ENCODE results near the gene ARHGAP24. TPM values are rescaled to one million over a fixed set of nuclear protein-coding genes. Genes with fewer than 3 reads are reported as not detected.

Gene ARHGAP24
- total and polyA plus RNA-seq, 8 donors = 22.0 to 35.0 (median 25.8) TPM

GRCh38 chr4:85789241-85789640 is 314.3 kb downstream of the ARHGAP24 start:
- H3K9me3 ChIP-seq = no peaks in the 10 kb centered on the region

GRCh38 chr4:85790582-85790981 is 315.6 kb downstream of the ARHGAP24 start:
- Histone ChIP-seq H3K4me1 (peaks cover 0 to 16% of the 10 kb centered on the region in 2 donors), H3K36me3 (no peaks in the 10 kb centered on the region), H3K4me3 (no peak overlapping the region), H3K27me3 (no peaks in the 10 kb centered on the region), H3K27ac (no peak overlapping the region), H3K9me3 (no peaks in the 10 kb centered on the region)
- intact Hi-C loops (cut with DNase I) = no loop called here
- TF ChIP-seq CTCF (IDR thresholded peaks at IDR 0.05) = no peak
- ATAC-seq (peak; percentile 44), DNase-seq (peak in 1 of 4 donors; percentile 49)

More at GRCh38 chr4:85789241-85789640, 314.3 kb downstream of the ARHGAP24 start:
- Histone ChIP-seq H3K4me3 (no peak overlapping the region), H3K36me3 (no peaks in the 10 kb centered on the region), H3K4me1 (peaks cover 2 to 16% of the 10 kb centered on the region in 2 donors), H3K27me3 (no peaks in the 10 kb centered on the region), H3K27ac (no peak overlapping the region)
- ATAC-seq = no peak
- TF ChIP-seq CTCF (IDR thresholded peaks at IDR 0.05) = no peak
- intact Hi-C loops (cut with DNase I) = no loop called here
- DNase-seq = no peak

- Histone ChIP-seq H3K9me3 (no peaks in the 10 kb centered on the region), H3K36me3 (no peaks in the 10 kb centered on the region), H3K4me3 (no peak overlapping the region), H3K27ac (no peak overlapping the region), H3K27me3 (no peaks in the 10 kb centered on the region), H3K4me1 (peaks cover 0 to 16% of the 10 kb centered on the region in 2 donors)
- TF ChIP-seq CTCF (IDR thresholded peaks at IDR 0.05) = no peak
- ATAC-seq (no peak), DNase-seq (no peak)
- intact Hi-C loops (cut with DNase I) = no loop called here
Measured at GRCh38 chr4:85792376-85793232, 317.7 kb downstream of the ARHGAP24 start.

- no peak overlapping the region for H3K4me3 ChIP-seq
- no peak for DNase-seq
- no peaks in the 10 kb centered on the region for H3K9me3 ChIP-seq
- H3K27me3 ChIP-seq = no peaks in the 10 kb centered on the region
- no peak for TF ChIP-seq CTCF (IDR thresholded peaks at IDR 0.05)
- no peaks in the 10 kb centered on the region for H3K36me3 ChIP-seq
- no peak for ATAC-seq
- H3K4me1 ChIP-seq = peaks cover 0 to 18% of the 10 kb centered on the region in 2 donors
- H3K27ac ChIP-seq = no peak overlapping the region
- intact Hi-C loops (cut with DNase I) = no loop called here
Measured at GRCh38 chr4:85793233-85793585, 318.3 kb downstream of the ARHGAP24 start.

- Histone ChIP-seq H3K27me3 (no peaks in the 10 kb centered on the region), H3K9me3 (no peaks in the 10 kb centered on the region), H3K36me3 (no peaks in the 10 kb centered on the region), H3K4me1 (peaks cover 0 to 14% of the 10 kb centered on the region in 2 donors), H3K27ac (no peak overlapping the region), H3K4me3 (no peak overlapping the region)
- ATAC-seq = no peak
- TF ChIP-seq CTCF (IDR thresholded peaks at IDR 0.05) = no peak
- intact Hi-C loops (cut with DNase I) = no loop called here
- DNase-seq = no peak
Measured at GRCh38 chr4:85798012-85798770, 323.2 kb downstream of the ARHGAP24 start.
